GM18873 (cell line): ENCODE data around the gene EIPR1.
"Not testable (repeated sequence)": the region's sequence is repeated elsewhere in the genome, so short reads cannot be mapped to it uniquely, and the experiment has no call there.

Experiments
- ATAC-seq: cut with Tn5 transposase; IDR thresholded peaks from one replicate; pipeline ENCODE4 v1.9.1; 2021; ENCODE audit warnings: mild to moderate bottlenecking, moderate library complexity, moderate number of reproducible peaks; ENCODE audit not compliant: unreplicated experiment, low FRiP score

EIPR1 gene

DNA sequence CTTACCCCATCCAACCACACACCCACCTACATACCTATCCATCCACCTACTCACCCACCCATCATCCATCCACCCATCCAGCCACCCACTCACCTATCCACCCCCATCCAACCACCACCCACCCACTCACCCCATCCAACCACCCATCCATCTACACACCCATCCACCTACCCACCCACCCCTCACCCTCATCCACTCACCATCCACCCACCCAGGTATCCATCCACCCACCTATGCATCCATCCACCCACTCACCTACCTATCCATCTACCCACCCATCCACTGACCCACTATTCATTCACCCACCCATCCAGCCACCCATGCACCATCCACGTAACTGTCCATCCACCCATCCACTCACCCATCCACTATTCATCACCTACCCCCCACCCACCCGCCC is 194.8 kb downstream of the EIPR1 start:
- ATAC-seq, result no peak

DNA sequence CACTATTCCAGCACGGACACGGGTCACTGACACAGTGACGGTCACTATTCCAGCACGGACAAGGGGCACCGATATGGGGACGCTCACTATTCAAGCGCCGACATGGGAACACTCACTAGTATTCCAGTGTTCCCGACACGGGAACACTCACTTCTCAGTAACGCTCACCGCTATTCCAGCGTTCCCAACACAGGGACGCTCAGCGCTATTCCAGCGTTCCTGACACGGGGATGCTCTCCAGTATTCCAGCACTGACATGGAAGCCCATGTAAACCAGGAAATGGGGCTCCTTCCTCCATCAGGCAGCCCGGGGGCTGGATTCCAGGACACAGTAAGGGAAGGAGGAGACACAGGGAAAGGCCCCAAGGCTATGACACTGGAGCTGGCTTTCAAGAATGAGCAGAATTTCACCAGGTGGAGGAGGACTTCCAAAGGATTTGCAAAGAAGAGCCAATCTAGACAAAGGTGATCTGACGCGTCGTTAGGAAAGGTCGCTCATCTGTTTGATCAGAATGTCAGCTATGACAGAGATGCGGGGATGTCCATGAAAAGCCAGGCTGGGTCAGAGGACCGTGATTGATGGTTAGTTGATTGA is 196.1 kb downstream of the EIPR1 start:
- ATAC-seq, result no peak

DNA sequence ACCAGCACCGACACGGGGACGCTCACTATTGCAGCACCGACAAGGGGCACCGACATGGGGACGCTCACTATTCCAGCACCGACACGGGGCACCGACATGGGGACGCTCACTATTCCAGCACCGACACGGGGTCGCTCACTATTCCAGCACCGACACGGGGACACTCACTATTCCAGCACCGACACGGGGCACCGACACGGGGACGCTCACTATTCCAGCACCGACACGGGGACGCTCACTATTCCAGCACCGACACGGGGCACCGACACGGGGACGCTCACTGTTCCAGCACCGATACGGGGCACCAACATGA is 196.8 kb downstream of the EIPR1 start:
- not testable (repeated sequence) for ATAC-seq

DNA sequence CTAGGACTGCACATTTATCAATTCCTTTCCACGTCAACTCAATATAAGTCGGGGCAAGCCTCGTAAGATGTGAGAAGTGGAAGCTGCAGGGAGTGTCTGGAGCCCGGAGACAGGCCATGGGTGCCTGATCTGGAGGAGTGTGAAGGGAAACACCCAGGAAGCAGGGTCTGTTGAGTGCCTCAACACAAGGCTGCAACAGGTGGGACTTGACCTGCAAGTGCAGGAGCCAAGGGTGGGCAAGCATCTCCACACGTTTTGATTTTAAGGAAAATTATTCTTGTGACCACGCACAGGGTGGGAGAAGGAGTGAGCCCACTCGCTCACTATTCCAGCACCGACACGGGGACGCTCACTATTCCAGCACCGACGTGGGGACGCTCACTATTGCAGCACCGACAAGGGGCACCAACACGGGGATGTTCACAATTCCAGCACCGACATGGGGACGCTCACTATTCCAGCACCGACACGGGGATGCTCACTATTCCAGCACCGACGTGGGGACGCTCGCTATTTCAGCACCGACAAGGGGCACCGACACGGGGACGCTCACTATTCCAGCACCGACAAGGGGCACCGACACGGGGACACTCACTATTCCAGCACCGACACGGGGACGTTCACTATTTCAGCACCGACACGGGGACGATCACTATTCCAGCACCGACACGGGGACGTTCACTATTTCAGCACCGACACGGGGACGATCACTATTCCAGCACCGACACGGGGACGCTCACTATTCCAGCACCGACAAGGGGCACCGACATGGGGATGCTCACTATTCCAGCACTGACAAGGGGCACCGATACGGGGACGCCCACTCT is 197.3 kb downstream of the EIPR1 start:
- no peak for ATAC-seq

DNA sequence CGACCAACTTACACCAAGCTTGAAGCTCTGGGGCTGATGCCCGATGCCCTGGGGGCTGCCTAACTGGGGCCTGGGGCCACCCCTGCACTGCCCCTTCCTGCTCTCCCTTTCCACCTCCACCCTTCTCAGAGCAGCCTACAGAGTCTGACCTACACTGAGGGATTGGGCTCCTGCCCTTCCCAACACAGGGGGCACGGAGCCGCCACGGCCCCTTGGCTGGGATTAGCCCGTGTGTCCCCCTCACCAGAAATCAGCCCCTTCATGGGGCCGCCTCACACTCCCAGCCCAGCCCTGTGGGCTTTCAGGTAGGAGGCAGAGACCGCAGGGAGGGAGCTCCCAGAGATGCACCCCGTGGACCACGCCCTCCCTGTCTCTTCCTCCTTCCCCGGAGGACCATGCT is 198.0 kb downstream of the EIPR1 start:
- ATAC-seq, result no peak

DNA sequence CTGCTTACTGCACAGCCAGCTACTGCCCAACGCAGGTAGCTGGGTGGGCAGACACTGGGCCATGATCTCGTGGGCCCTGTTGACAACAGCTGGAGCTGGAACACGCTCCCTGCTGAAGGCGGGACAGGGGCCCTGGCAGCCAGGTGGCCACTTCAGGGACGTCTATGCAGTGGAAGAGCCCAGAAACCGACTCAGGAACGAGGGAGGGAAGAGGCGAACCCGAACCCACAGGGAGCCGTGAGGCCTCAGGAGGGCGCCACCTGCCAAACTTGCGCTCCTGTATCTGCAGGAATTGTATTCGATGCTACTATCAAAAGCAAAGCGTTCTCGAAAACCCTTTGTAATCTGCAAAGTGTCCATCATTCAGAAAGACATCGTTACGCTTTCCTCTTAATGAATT is 198.4 kb downstream of the EIPR1 start:
- ATAC-seq, result no peak

DNA sequence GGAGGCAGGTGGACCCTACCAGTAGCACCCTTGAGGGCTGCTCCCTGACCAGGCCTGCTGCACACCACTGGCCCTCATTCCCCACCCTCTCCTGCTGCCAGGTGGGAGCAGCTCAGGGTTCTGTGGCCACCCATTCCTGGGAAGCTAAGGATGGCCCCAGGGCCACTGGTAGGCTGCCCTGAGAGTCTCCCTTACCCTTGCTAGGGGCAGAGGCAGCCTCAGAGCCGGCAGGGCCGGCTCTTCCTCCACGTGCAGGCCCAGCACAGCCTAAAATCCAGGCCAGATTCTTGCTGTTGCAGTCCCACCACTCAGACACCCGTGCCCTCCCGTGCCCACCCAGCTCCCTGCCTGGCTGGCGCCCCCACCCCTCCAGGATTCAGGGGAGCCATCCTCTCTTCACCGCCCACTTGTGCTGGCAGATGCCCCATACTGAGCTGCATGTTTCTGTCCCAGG is 199.0 kb downstream of the EIPR1 start:
- ATAC-seq, result no peak

DNA sequence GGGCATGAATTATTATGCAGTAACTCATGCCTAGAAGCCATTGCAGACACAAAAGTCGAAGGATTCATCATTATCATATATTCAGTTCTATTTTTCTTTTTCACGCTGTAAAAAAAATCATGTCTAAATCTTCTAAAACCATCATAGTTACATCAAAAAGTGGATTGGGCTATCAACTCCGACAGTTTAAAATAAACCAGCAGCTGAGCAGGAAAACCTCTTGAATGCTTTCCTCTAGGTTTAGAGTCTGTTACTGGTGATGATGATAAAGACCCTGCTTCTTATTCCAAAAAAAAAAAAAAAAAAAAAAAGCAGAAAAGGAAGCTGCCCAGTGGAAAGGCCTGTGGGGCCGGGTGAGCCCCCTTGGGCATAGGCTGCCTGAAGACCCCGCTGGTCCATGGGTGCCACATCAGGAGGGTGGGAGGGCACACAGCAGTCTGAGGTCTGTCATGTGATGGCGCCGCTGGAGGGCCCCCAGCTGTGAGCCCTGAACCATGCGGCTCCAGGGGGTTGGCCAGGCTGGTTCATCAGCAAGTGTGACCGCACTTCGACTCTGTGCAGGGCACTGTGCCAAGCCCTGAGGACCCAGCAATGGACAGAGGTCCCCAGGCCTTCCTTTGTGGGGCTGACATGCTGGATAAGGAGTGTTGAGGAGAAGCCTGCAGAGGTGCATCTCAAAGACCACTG is 199.6 kb downstream of the EIPR1 start:
- no peak for ATAC-seq

DNA sequence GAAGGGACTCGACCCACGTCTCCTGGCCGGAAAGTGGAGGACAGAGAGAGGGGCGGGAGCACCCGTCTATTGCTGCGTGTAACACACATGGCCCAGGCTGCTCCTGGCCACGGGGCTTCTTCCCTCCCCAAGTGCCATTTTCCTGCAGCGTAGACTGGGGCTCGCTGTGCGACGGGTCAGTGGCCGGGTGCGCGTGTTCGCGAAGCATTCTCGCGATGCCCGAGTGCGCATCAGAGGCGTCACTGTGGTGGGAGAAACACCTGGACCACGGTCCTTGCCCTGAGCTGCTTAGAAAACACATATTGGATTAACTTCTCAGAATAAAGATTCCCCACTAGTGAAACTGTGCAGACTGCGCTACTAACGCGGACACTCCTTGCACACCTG is 200.8 kb downstream of the EIPR1 start:
- no peak for ATAC-seq

DNA sequence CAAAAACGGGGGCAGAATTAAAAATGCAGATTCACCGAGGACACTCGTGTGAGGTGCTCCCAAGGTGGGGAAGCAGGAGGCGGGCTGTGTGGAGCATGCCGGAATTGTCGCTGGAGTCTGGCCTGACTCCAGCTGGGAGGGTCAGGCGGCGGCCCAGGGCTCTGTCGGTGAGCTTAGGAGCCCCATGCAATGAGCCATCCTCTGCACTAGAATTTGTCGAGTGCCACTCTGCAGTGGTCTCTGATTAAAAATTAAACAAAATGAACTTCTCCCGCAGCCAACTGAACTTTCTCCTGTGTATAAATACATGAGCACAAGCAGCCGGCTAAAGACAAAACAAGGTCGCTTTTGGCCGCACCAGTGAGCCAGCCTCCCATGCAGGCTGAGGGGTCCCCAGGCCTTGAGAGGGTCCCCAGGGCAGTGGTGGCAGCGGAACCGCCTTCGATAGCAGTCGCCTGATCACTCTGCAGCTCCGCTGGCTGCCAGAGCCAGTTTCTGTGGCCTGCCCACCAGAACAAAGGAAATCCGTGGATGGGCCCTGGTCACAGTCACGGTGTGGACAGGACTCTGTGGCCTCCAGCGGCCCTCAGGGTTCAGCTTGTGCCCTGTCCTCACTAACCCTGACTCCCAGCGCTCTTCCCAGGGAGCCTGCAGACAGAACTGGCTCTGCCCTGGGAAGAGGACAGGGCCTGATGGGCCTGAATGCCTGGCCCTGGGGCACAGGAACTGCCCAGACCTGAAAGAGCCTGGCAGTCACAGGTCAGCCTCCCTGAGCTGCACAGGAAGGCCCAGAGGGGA is 201.3 kb downstream of the EIPR1 start:
- no peak for ATAC-seq

DNA sequence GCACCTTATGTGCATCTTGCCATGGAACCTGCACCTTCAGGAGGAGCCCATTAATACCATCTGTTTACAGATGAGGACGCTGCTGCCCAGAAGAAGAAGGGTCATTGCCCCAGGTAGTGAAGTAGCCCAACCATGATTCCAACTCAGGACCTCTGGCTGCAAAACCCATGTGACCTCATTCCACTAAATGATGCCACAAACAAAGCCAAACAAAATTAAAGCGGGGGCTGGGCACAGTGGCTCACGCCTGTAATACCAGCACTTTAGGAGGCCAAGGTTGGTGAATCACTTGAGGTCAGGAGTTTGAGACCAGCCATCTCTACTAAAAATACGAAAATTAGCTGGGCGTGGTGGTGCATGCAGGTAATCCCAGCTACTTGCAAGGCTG is 202.1 kb downstream of the EIPR1 start:
- no peak for ATAC-seq

DNA sequence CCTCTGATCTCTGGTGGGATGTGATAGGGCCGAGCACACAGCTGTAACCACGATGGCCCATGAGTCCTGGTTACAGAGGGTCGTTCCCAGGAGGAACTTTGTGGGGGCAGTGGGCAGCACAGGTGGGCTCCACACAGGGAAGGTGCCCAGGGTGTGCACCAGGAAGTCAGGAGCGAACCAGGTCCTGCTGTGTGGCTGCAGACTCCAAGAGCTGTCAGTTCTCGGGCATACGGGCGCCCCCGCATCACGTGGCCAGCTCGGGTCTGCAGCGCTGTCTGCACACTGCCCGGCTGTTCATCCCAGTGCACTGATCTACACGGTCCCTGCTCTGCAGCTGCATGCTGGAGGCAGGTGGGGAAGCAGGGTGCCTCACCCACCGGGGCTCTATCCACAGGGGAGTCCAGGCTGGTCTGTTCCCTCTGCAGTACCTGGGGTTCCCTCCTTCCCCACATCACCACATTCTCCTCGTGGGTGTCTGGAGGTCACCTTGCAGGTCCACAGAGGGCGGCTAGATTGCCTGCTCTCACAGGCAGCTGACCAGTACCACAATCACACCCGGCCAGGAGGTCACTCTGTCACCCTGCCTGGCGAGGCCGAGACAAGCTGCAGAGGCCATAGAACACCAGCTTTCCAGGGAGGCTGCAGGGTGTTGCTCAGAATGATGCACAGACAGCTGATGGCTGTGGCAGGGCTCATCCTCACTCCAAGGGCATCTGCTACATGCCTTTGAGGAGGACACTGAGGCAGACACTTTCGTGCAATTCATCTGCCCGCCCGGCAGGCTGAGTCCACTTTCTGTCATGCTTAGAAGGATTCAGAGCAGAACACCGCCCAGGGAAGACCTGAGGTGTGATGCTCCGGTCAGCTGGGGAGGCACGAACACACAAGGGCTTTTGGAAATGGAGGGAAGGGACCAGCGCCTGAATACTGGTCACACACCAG is 202.7 kb downstream of the EIPR1 start:
- ATAC-seq, result no peak

DNA sequence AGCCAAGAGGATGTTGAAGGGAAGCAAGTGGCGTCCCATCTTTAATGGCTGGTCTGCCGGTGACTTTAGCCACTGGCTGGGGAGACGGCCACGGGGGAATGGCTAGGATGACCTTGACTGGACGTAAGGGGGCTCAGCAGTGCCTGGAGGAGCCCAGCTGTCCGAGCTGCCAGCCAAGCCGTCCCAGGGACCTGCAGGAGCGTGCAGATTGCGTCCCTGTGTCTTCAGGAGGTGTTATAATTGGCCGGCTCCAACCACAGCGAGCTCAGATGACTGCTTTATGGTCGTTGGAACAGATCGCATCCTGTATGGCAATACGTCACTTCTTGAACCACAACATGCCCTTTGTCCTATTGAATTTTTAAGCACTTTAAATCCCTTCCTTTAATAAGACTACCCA is 204.6 kb downstream of the EIPR1 start:
- no peak for ATAC-seq

DNA sequence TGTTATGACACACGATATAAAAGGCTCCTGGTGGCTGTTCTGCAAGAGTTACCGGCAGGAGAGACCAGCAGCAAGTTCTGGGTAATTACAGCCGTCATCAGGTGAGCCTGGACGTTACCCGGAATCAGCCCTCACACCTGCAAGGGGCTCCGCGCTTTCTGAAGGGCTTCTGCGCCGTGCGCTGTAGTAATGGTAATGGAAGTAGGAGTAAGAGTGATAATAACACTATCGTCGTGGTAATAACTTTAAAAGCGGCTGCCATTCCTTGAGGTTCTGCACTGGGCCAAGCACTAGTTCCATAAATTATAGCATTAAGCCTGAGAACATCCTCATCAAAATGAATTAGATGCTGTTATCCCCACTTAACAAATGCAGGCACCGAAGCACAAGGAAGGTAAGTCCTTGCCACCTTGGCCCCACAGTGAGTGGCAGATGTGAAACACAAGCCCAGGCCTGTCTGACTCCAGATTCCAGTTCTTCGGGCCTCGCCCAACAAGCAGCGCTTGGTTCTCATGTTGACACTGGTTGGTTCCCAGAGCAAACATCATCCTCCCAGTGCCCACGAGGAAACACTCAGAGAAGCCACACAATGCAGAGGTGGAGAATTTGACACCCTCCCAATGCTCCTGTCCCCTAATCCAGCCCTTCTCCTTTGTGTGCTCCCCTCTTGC is 205.2 kb downstream of the EIPR1 start:
- no peak for ATAC-seq

DNA sequence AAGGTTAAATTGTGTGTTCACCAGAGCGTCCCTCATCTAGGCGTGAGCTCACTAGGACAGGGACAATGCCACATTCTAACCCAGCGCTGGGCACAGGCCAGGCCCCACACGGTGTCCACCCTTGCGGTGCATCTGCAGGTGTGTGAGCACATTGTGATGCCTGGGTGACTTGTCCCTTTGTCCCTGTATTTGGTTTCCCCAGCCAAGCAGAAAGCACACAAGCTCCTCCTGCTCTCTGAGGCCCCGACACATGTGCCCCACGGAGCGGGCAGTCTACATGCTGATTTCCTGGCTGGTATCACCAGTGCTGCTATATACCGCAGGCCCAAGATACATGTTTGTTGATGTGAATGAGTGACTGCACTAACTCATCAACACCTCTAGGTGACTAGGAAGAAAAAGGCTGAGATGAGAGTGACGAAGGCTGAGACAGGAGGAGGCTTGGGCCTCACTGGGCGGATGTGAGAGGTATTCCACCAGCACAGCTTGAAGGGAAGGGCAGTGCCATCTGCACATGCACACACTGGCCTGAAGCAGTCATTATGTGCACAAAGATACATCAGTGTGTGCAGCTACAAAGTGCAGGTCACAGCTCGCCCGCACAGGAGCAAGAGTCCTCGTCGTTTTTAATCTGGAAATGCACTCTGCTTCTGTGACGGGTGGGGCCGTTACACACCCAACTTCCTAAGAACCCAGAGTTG is 205.9 kb downstream of the EIPR1 start:
- ATAC-seq, result no peak

DNA sequence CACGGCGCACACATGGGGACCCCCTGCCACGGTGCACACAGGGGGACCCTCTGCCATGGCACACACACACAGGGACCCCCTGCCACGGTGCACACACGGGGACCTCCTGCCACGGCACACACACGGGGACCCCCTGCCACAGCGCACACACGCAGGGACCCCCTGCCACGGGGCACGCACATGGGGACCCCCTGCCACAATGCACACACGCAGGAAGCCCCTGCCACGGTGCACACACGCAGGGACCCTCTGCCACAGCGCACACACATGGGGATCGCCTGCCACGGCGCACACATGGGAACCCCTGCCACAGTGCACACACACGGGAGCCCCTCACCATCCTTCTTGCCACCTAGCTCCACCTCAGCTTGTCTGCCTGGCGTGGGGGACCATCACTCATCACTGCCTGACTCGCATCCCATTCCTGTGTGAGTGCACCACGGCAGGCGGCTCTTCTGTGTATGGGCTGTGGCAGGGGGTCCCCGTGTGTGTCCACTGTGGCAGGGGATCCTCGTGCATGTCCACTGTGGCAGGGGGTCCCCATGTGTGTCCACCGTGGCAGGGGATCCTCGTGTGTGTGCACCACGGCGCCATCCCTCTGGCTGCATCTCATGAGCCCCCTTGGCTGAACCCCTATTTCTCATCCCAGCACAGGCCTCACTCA is 206.7 kb downstream of the EIPR1 start:
- ATAC-seq, result no peak

DNA sequence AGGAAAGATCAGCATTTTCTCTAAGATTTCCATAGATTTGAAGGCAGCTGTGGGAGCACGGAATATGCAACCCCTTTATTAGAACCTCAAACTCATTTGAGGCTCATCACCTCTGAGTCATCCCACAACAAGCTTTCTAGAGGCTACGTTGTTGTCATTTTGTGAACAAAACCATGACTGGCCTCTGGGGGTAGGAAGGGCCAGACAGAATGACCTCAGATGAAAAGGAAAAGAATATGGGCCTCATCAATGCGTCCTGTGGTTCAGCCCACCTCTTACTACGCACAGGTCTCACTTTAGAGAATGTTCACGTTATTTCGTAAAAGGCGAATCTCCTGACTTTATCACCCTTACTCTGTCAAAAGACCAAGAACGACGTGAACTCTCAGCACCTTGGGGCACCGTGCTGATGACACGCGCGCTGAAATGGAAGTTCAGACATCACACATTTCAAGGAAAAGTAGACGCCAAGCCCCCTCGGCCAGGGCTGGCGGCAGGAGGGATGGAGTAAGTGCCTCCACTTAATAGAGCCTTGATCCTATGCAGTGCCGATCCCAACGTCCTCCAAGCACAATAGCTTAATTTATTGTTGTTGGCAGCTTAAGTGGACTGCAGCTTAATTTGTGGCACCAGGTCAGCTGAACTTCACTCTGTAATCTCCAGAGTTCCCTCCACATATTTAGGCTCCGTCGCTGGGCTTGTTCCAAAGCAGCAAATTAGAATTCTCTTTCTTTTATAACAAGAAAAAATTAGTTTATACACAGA is 208.3 kb downstream of the EIPR1 start:
- no peak for ATAC-seq
